Neural progenitor cell (in vitro differentiated cells): ENCODE data around the gene ANO4. TPM values are rescaled to one million over a fixed set of nuclear protein-coding genes. Genes with fewer than 3 reads are reported as not detected.

ENCODE experiments used
- DNase-seq: peaks from one replicate; pipeline ENCODE4 v3.0.0-alpha.2; 2016; ENCODE audit warnings: low spot score
- H2AFZ ChIP-seq: fragments of 200-600 bp; sonication (generic); replicated peaks from 2 replicates; pipeline ENCODE4 v1.6.1; 2016; ENCODE audit warnings: antibody characterized with exemption
- H3F3A ChIP-seq: fragments of 200-600 bp; sonication (generic); 2 replicates; pipeline ENCODE4 v1.6.1; 2016; ENCODE audit warnings: antibody characterized with exemption, low read depth
- H3K27ac ChIP-seq: fragments of 200-600 bp; sonication (generic); 2 replicates; pipeline ENCODE4 v1.5.1; 2016; ENCODE audit warnings: mild to moderate bottlenecking
- H3K27me3 ChIP-seq: fragments of 200-600 bp; sonication (generic); 2 replicates; pipeline ENCODE4 v1.6.1; 2016; ENCODE audit warnings: mild to moderate bottlenecking, moderate library complexity
- H3K36me3 ChIP-seq: fragments of 200-600 bp; sonication (generic); 2 replicates; pipeline ENCODE4 v1.5.1; 2016
- H3K4me1 ChIP-seq: fragments of 200-600 bp; sonication (generic); 2 replicates; pipeline ENCODE4 v1.6.1; 2016; ENCODE audit warnings: mixed run types
- H3K4me2 ChIP-seq: fragments of 200-600 bp; sonication (generic); 2 replicates; pipeline ENCODE4 v1.6.1; 2016
- H3K4me3 ChIP-seq: fragments of 200-600 bp; sonication (generic); 2 replicates; pipeline ENCODE4 v1.5.1; 2016
- H3K79me2 ChIP-seq: fragments of 200-600 bp; sonication (generic); 2 replicates; pipeline ENCODE4 v1.6.1; 2016; ENCODE audit warnings: low read depth
- H3K9ac ChIP-seq: fragments of 200-600 bp; sonication (generic); 2 replicates; pipeline ENCODE4 v1.6.1; 2016
- H3K9me3 ChIP-seq: fragments of 200-600 bp; sonication (generic); 2 replicates; pipeline ENCODE4 v1.5.1; 2016; ENCODE audit warnings: low read depth
- H4K20me1 ChIP-seq: fragments of 200-600 bp; sonication (generic); 2 replicates; pipeline ENCODE4 v1.6.1; 2016; ENCODE audit warnings: low read depth
- H3K27ac Mint-ChIP-seq: 3 replicates; pipeline ENCODE4 v1.8.0; 2021; ENCODE audit warnings: mixed read lengths
- H3K27me3 Mint-ChIP-seq: 2 replicates; pipeline ENCODE4 v1.8.0; 2022; ENCODE audit warnings: low read depth, mild to moderate bottlenecking, inconsistent platforms, moderate library complexity, mixed read lengths; ENCODE audit not compliant: insufficient read depth
- H3K36me3 Mint-ChIP-seq: 3 replicates; pipeline ENCODE4 v1.8.0; 2021; ENCODE audit warnings: mixed read lengths
- H3K4me1 Mint-ChIP-seq: 3 replicates; pipeline ENCODE4 v1.8.0; 2021; ENCODE audit warnings: mixed read lengths
- H3K4me3 Mint-ChIP-seq: 3 replicates; pipeline ENCODE4 v1.8.0; 2021; ENCODE audit warnings: mild to moderate bottlenecking, moderate library complexity, mixed read lengths
- H3K9me3 Mint-ChIP-seq: 3 replicates; pipeline ENCODE4 v1.8.0; 2020; ENCODE audit warnings: mixed read lengths
- CTCF ChIP-seq: fragments of 200-600 bp; sonication (generic); IDR thresholded peaks from 2 replicates; pipeline ENCODE4 v1.5.1; 2017; ENCODE audit warnings: antibody characterized with exemption, mild to moderate bottlenecking
- EZH2 ChIP-seq: fragments of 200-600 bp; sonication (generic); IDR thresholded peaks from 2 replicates; pipeline ENCODE4 v1.6.1; 2017; ENCODE audit warnings: antibody characterized with exemption, mild to moderate bottlenecking, moderate library complexity
- EZH2phosphoT487 ChIP-seq: fragments of 200-600 bp; sonication (generic); IDR thresholded peaks from 2 replicates; pipeline ENCODE4 v1.6.1; 2017; ENCODE audit warnings: antibody characterized with exemption
- total RNA-seq: library from RNA; depleted of rRNA; stranded (reverse); fragments of >200 nt; gene quantifications from 2 replicates; pipeline ENCODE4 v1.2.3, GENCODE V29; 2015; ENCODE audit warnings: low replicate concordance

ANO4 gene
- total RNA-seq, 1 donor from 2014 or later: not detected

- DNase-seq: no peak
- Histone ChIP-seq H3K4me1 (no peaks in the 10 kb centered on the region), H3K4me2 (no peak overlapping the region), H4K20me1 (no peaks in the 10 kb centered on the region), H3K79me2 (no peaks in the 10 kb centered on the region), H2AFZ (no peak overlapping the region), H3K4me3 (no peak overlapping the region), H3K27ac (no peak overlapping the region), H3K9me3 (no peaks in the 10 kb centered on the region), H3K9ac (no peak overlapping the region), H3K27me3 (no peaks in the 10 kb centered on the region), H3K36me3 (no peaks in the 10 kb centered on the region), H3F3A (no peaks in the 10 kb centered on the region)
- Mint-ChIP-seq H3K9me3 (no peaks in the 10 kb centered on the region), H3K4me3 (no peak overlapping the region), H3K4me1 (no peaks in the 10 kb centered on the region), H3K27ac (no peak overlapping the region), H3K27me3 (no peaks in the 10 kb centered on the region), H3K36me3 (no peaks in the 10 kb centered on the region)
- TF ChIP-seq EZH2 (no peak), EZH2phosphoT487 (no peak), CTCF (no peak)
Measured at GRCh38 chr12:101042211-101042610, 247.6 kb downstream of the ANO4 start.

- Histone ChIP-seq H3K4me2 (no peak overlapping the region), H3K27me3 (no peaks in the 10 kb centered on the region), H3F3A (no peaks in the 10 kb centered on the region), H3K9me3 (no peaks in the 10 kb centered on the region), H3K36me3 (no peaks in the 10 kb centered on the region), H2AFZ (no peak overlapping the region), H3K9ac (no peak overlapping the region), H3K79me2 (no peaks in the 10 kb centered on the region), H3K27ac (no peak overlapping the region), H4K20me1 (no peaks in the 10 kb centered on the region), H3K4me3 (no peak overlapping the region), H3K4me1 (no peaks in the 10 kb centered on the region)
- Mint-ChIP-seq H3K27me3 (no peaks in the 10 kb centered on the region), H3K36me3 (no peaks in the 10 kb centered on the region), H3K27ac (no peak overlapping the region), H3K4me1 (no peaks in the 10 kb centered on the region), H3K9me3 (no peaks in the 10 kb centered on the region), H3K4me3 (no peak overlapping the region)
- no peak for TF ChIP-seq EZH2
- no peak for TF ChIP-seq CTCF
- TF ChIP-seq EZH2phosphoT487: no peak
- no peak for DNase-seq
Measured at GRCh38 chr12:101044512-101045059, 250.0 kb downstream of the ANO4 start.

- Histone ChIP-seq H4K20me1 (no peaks in the 10 kb centered on the region), H3K79me2 (no peaks in the 10 kb centered on the region), H3K4me3 (no peak overlapping the region), H3K27ac (no peak overlapping the region), H2AFZ (no peak overlapping the region), H3K4me1 (no peaks in the 10 kb centered on the region), H3K27me3 (no peaks in the 10 kb centered on the region), H3K9ac (no peak overlapping the region), H3F3A (no peaks in the 10 kb centered on the region), H3K4me2 (no peak overlapping the region), H3K36me3 (no peaks in the 10 kb centered on the region), H3K9me3 (no peaks in the 10 kb centered on the region)
- H3K4me1 Mint-ChIP-seq: no peaks in the 10 kb centered on the region
- H3K9me3 Mint-ChIP-seq: no peaks in the 10 kb centered on the region
- H3K4me3 Mint-ChIP-seq: no peak overlapping the region
- H3K27ac Mint-ChIP-seq: no peak overlapping the region
- no peaks in the 10 kb centered on the region for H3K36me3 Mint-ChIP-seq
- H3K27me3 Mint-ChIP-seq: no peaks in the 10 kb centered on the region
- no peak for TF ChIP-seq CTCF
- TF ChIP-seq EZH2phosphoT487: no peak
- DNase-seq: no peak
Measured at GRCh38 chr12:101045486-101046464, 251.2 kb downstream of the ANO4 start.
